Keratinocyte (primary cell): ENCODE data around the gene KIF26A. TPM values are rescaled to one million over a fixed set of nuclear protein-coding genes. Genes with fewer than 3 reads are reported as not detected.

Source experiments
- DNase-seq: peaks from one replicate; pipeline ENCODE4 v3.0.0-alpha.2; 2011; ENCODE audit warnings: low read depth, missing footprints, low spot score
- FAIRE-seq: peaks from 2 replicates; lab custom pipeline; 2011; peaks lifted over from hg19 to GRCh38; lab: Jason Lieb, UNC
- H2AFZ ChIP-seq: 2 replicates; pipeline ENCODE4 v1.6.0; 2012; ENCODE audit warnings: low read length, control low read depth, inconsistent platforms; ENCODE audit not compliant: control insufficient read depth
- H3K27ac ChIP-seq: 2 replicates; pipeline ENCODE4 v1.5.1; 2011; ENCODE audit warnings: low read length; ENCODE audit not compliant: control insufficient read depth, insufficient read depth
- H3K27me3 ChIP-seq: 3 replicates; pipeline ENCODE4 v1.6.0; 2011; ENCODE audit warnings: low read length; ENCODE audit not compliant: control insufficient read depth, insufficient read depth; ENCODE audit errors: extremely low read depth
- H3K36me3 ChIP-seq, 2 experiments: 2 replicates in 1 of 2; 3 replicates in 1 of 2; pipeline ENCODE4 v1.5.1; 2011; ENCODE audit warnings: low read length in 2 of 2, mild to moderate bottlenecking in 1 of 2; ENCODE audit not compliant: control insufficient read depth in 2 of 2, insufficient read depth in 2 of 2; ENCODE audit errors: extremely low read depth in 1 of 2
- H3K4me1 ChIP-seq: 3 replicates; pipeline ENCODE4 v1.5.1; 2011; ENCODE audit warnings: low read length; ENCODE audit not compliant: control insufficient read depth, insufficient read depth; ENCODE audit errors: extremely low read depth
- H3K4me2 ChIP-seq: 3 replicates; pipeline ENCODE4 v1.6.0; 2011; ENCODE audit warnings: low read depth, low read length; ENCODE audit not compliant: control insufficient read depth, insufficient read depth; ENCODE audit errors: extremely low read depth
- H3K4me3 ChIP-seq, 3 experiments: fragments of 200-600 bp in 1 of 3; sonication (generic) in 1 of 3; 2 replicates in 2 of 3; 3 replicates in 1 of 3; pipeline ENCODE4 v1.5.1; 2011 to 2016; ENCODE audit warnings: low read length in 3 of 3, mild to moderate bottlenecking in 3 of 3, control low read depth in 2 of 3, inconsistent platforms in 1 of 3, low read depth in 1 of 3, mixed read lengths in 1 of 3, mixed run types in 1 of 3, moderate library complexity in 1 of 3; ENCODE audit not compliant: control insufficient read depth in 2 of 3, insufficient read depth in 2 of 3; ENCODE audit errors: extremely low read depth in 1 of 3
- H3K79me2 ChIP-seq: 2 replicates; pipeline ENCODE4 v1.6.0; 2012; ENCODE audit warnings: low read length; ENCODE audit not compliant: control insufficient read depth, insufficient read depth
- H3K9ac ChIP-seq: 3 replicates; pipeline ENCODE4 v1.6.0; 2011; ENCODE audit warnings: low read length; ENCODE audit not compliant: control insufficient read depth, insufficient read depth; ENCODE audit errors: extremely low read depth
- H3K9me1 ChIP-seq: 3 replicates; pipeline ENCODE4 v1.6.0; 2011; ENCODE audit warnings: low read length; ENCODE audit not compliant: control insufficient read depth, insufficient read depth; ENCODE audit errors: extremely low read depth
- H3K9me3 ChIP-seq: 2 replicates; pipeline ENCODE4 v1.5.1; 2012; ENCODE audit warnings: low read depth, low read length; ENCODE audit not compliant: control insufficient read depth
- H4K20me1 ChIP-seq: 3 replicates; pipeline ENCODE4 v1.6.0; 2011; ENCODE audit warnings: low read length; ENCODE audit not compliant: control insufficient read depth, insufficient read depth; ENCODE audit errors: extremely low read depth
- CTCF ChIP-seq, 3 experiments: IDR thresholded peaks in 1 of 3; conservative IDR thresholded peaks in 1 of 3; optimal IDR thresholded peaks in 1 of 3; 2 replicates in 2 of 3; 3 replicates in 1 of 3; pipeline versions ENCODE3 to v1.5.1; 2011; ENCODE audit warnings: low read length in 3 of 3, mild to moderate bottlenecking in 3 of 3, moderate library complexity in 2 of 3, control low read depth in 1 of 3, inconsistent platforms in 1 of 3; ENCODE audit not compliant: insufficient read depth in 2 of 3; ENCODE audit errors: extremely low read depth in 1 of 3
- EZH2 ChIP-seq: IDR thresholded peaks from one replicate; pipeline ENCODE4 v1.6.1; 2012; ENCODE audit warnings: inconsistent platforms, mild to moderate bottlenecking, low read length, moderate library complexity
- dilution Hi-C: fragments of 300-500 bp; cut with MboI; formaldehyde crosslinking; loops from one replicate; pipeline ENCODE4 v1.7.0; 2020; ENCODE audit warnings: low sequenced_read_pairs; ENCODE audit not compliant: extremely low pct_ligation_motif_present
- polyA plus RNA-seq, 5 experiments: library from polyadenylated mRNA; depleted of rRNA in 3 of 5; stranded (reverse) in 3 of 5; stranded (forward) in 1 of 5; unstranded in 1 of 5; fragments of >200 nt; gene quantifications; 1 replicate in 1 of 5; 2 replicates in 3 of 5; 3 replicates in 1 of 5; pipeline versions ENCODE4 v1.2.1 to v1.2.3, GENCODE V29; 2011 to 2012; ENCODE audit warnings: missing spikeins in 2 of 5, low read depth in 1 of 5, low replicate concordance in 1 of 5

Gene KIF26A
- polyA plus RNA-seq, 1 donor (not counting 4 experiments of a cell fraction or from before 2014, with no cell fraction given) = 0.07 TPM

GRCh38 chr14:104176611-104177010 is 38.2 kb downstream of the KIF26A start:
- Histone ChIP-seq H3K4me2 (no peak overlapping the region), H3K9ac (no peak overlapping the region), H2AFZ (no peak overlapping the region), H3K9me3 (no peaks in the 10 kb centered on the region), H3K27me3 (peaks cover 13% of the 10 kb centered on the region), H4K20me1 (no peaks in the 10 kb centered on the region), H3K27ac (no peak overlapping the region), H3K36me3 (no peaks in the 10 kb centered on the region), H3K79me2 (no peaks in the 10 kb centered on the region), H3K9me1 (no peaks in the 10 kb centered on the region), H3K4me1 (peaks cover 11% of the 10 kb centered on the region), H3K4me3 (no peak overlapping the region)
- dilution Hi-C loops = no loop called here
- FAIRE-seq = no peak
- DNase-seq = no peak
- TF ChIP-seq CTCF (optimal IDR thresholded peaks at IDR 0.05 in 1 of 3, IDR thresholded peaks at IDR 0.05 in 1 of 3, conservative IDR thresholded peaks at IDR 0.05 in 1 of 3; ENCODE audit: extremely low read depth in 1 of 3, insufficient read depth in 2 of 3, low read length in 3 of 3) (no peak), EZH2 (no peak)

- H3K4me2 ChIP-seq = no peak overlapping the region
- DNase-seq = no peak
- H3K4me3 ChIP-seq = no peak overlapping the region
- H3K9me1 ChIP-seq = no peaks in the 10 kb centered on the region
- no peaks in the 10 kb centered on the region for H3K79me2 ChIP-seq
- dilution Hi-C loops = no loop called here
- H3K9ac ChIP-seq = no peak overlapping the region
- TF ChIP-seq EZH2 = no peak
- no peak for TF ChIP-seq CTCF (optimal IDR thresholded peaks at IDR 0.05 in 1 of 3, IDR thresholded peaks at IDR 0.05 in 1 of 3, conservative IDR thresholded peaks at IDR 0.05 in 1 of 3; ENCODE audit: extremely low read depth in 1 of 3, insufficient read depth in 2 of 3, low read length in 3 of 3)
- no peaks in the 10 kb centered on the region for H3K9me3 ChIP-seq
- H3K4me1 ChIP-seq = peaks cover 12% of the 10 kb centered on the region
- FAIRE-seq = no peak
- H3K27me3 ChIP-seq = peaks cover 8% of the 10 kb centered on the region
- H2AFZ ChIP-seq = no peak overlapping the region
- H3K27ac ChIP-seq = no peak overlapping the region
- H3K36me3 ChIP-seq = no peaks in the 10 kb centered on the region
- H4K20me1 ChIP-seq = no peaks in the 10 kb centered on the region
Measured at GRCh38 chr14:104177411-104177810, 39.0 kb downstream of the KIF26A start.
